GM19025 (cell line): Measurements from ENCODE around the gene OIP5.
"Not testable (repeated sequence)": the region's sequence is repeated elsewhere in the genome, so short reads cannot be mapped to it uniquely, and the experiment has no call there.

Experiments
- ATAC-seq: cut with Tn5 transposase; IDR thresholded peaks from one replicate; pipeline ENCODE4 v1.9.1; 2021; ENCODE audit warnings: mild to moderate bottlenecking, low read depth, moderate library complexity; ENCODE audit not compliant: unreplicated experiment

OIP5 gene

DNA sequence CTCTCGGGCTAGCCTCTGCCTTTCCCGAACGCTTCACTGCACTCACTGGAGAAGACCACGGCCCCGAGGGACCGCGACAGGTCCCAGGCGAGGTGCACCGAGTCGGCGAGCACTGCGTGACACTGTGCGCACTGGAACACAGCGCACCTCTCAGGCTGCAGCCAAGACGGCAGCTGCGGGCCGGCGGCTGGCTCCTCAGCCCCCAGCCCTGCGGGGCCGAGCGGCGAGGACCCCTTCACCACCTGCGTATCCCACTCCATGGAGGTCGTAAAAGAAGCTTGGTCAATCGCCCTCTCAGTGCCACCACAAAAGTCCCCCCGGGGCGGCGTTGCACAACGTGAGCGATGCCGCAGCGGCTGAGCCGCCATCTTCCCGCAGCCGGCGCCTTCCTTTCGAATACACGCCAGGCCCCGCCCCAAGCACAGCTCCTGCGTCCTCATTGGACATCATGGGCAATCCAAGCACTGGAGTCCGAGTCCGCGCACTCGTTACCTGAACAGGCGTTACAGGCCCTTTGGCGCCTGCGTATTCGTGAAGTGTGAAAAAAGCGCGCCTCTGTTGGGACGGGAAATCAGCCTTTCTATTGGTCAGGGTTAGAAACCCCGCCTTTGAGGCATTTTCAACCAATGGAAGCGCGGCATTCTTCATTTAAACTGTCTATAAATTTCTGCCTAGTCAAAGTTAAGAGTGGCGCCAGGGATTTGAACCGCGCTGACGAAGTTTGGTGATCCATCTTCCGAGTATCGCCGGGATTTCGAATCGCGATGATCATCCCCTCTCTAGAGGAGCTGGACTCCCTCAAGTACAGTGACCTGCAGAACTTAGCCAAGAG lies at the start of gene OIP5, which contains the start of gene NUSAP1:
Gene OIP5, minus strand, starts transcription at position 398 of the 832 bp plus-strand sequence. Its CDS starts 30 bp downstream, at position 368.
Gene NUSAP1, plus strand, starts transcription at position 688 of the 832 bp plus-strand sequence. Its CDS starts 77 bp downstream, at position 765.
- ATAC-seq: peak; percentile 86

DNA sequence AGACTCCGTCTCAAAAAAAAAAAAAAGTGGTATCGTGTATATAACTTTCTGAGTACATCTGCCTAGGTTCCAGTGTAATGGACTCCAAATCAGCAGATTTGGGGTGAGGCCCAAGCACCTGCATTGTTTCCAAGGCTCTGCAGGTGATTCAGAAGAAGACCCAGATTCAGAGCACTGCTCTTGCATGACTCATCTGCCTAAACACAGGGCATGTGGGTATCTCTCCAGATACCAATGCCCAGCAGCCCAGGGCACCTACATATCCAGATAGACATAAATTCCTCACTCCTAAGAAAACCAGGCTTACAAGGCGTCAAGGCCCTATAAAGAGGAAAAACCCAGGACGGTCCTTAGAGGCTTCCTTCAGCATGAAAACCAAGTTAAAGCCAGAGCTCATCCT lies 45.6 kb upstream of the OIP5 start:
- no peak for ATAC-seq

DNA sequence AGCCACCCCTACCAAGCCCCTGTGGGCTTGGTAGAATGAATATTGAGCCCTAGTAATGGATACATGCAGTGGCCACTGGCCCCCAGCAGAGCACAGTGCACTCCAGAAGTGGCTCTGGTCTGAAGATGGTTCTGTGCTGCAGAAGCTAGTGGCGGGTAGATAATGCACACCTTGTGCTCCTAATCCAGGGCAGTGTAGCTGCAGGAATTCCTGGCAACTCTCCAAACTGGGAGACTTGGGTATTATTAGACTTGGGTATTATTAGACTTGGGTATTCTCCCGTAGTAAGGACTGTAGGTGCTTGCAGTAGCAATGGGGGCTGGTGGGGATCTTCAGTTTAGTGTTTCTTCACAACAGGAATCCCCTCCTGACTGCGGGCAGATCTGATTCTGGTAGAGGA lies 35.0 kb upstream of the OIP5 start:
- ATAC-seq: no peak

DNA sequence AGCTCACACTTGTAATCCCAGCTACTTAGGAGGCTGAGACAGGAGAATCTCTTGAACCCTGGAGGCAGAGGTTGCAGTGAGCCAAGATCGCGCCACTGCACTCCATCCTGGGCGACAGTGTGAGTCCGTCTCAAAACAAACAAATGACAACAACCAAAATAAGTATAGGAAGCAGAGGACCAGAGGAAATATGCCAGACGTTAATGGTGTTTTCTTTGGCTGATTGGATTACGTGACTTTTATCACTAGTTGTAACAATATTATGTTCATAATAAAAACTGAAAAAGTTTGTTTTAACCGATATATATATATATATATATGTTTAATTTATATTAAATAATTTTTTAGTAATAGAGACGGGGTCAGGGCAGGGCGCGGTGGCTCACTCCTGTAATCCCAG lies 22.0 kb upstream of the OIP5 start:
- no peak for ATAC-seq

DNA sequence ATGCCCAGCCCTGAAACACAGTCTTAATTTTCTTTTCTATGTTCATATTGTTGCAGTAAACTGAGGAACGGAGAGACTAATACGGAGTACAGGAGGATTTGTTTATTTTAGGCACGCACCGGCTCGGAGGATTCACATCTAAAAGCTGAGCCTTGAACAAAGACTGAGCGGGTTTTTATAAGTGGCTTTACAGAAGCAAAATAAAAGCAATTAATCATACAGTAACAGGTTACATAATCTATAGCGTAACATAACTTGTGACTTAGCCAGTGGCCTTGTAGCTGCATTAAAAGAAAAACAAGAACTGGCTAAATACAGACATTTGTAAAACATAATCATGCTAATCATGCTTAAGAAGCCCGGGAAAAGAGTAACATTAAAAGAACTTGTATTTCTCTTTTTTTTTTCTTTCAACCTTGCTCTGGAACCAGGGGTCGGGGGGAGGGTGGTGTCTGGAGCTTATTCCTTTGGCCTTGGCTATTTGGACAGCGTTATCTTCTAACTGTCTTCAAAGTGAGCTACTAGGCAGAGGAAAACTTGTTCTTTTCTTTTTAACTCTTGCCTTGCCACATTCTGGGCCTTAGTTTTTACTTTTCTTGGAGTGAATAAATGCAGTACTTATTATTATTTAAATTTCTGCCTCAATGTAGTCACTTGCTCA lies 17.8 kb upstream of the OIP5 start:
- no peak for ATAC-seq

DNA sequence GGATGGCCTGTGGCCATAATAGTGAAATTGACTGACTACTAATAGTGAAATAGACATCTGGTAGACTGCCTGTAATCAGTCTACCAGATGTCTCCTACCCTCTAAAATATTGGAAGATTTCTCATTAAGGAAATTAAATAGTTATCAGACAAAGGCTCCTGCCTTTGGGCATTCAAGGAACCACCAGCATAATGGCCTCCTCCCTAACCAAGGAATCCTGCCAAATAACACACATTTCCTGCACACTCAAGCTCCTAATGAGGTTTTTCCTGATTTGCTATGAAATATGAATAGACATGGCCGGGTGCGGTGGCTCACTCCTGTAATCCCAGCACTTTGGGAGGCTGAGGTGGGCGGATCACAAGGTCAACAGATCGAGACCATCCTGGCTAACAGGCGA lies 14.8 kb upstream of the OIP5 start:
- no peak for ATAC-seq

DNA sequence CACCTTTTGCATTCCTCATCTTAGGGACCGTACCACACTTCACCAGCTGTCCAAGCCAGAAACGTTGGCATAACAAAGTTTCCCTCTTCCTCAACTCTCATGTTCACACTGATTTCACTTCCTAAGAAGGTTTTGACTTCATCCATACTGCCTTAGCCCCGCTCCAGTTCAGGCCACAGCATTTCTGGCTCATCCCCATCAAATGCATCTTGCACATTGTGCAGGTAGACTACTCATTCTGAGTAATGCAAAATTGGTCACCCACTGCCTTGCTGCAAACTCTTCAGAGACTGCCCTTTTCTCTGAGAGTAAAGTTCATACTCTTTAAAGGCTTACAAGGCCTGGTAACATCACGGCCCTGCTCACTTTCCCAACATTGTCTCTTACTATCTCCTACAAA lies 9.1 kb upstream of the OIP5 start:
- ATAC-seq: no peak

DNA sequence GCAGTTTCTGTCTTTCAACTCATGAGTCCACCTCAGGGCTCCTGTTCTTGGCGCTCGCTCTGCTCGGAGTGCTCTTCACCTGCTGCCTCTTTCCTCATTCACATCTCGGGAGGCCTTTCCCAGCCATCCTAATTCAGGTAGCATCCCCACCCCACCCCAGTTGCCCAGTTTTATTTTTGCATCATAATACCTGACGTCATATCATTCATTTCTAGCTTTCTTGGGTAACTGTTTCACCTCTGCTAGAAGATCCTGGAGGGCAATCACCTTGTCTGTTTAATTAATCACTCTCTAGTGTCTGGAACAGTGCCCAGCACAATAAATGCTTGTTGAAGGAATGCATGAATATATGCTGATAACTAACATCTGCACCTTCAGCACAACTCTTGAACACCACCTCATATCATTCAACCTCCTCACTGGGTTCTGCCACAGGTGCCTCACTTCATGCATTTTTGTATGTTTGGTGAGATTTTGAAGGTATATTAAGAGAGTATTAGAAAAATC lies 7.9 kb upstream of the OIP5 start:
- no peak for ATAC-seq

DNA sequence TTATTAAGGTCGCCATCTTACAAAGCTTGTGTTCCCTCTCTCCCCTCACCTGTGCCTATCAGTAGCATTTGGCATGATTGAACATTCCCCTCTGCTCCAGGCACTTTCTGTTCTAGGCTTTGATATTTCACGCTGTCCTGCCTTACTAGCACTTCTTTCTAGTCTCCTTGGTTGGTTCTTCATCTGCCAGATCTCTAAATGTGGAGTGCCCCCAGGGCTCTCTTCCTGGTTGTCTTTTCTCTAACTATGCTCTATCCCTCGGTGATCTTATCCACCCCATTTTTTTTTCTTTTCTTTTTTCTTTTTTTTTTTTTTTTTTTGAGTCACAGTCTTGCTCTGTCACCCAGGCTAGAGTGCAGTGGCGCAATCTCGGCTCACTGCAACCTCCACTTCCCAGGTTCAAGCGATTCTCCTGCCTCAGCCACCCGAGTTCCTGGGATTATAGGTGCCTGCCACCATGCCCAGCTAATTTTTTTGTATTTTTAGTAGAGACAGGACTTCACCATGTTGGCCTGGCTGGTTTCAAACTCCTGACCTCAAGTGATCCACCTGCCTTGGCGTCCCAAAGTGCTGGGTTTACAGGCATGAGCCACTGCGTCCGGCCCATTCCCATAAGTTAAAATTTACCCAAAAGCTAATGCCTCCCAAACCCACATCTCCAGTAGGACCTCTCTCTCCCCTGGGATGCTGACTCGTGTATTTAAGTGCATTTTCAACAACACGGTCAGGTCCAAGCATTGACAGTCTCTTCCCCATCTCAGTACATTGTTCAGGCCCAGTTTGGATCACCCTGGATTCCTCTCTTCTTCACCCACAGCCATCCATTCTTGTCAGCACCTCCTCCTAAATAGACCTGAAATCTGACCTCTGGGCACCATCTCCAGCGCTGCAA lies 5.5 kb upstream of the OIP5 start:
- no peak for ATAC-seq

DNA sequence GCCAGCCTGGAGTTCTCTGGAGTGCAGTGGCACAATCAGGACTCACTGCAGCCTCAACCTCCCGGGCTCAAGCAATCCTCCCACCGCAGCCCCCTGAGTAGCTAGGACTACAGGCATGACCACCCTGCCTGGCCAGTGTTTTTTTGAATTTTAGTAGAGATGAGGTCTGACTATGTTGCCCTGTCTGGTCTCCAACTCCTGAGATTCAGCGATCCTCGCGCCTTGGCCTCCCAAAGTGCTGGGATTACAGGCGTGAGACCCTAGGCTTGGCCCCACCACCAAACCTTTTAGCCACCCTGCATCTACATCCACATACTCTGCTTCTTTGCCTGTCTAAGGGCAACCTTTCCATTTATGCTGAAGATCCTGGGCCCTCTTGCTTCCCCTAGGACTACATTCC lies 4.7 kb upstream of the OIP5 start:
- ATAC-seq: no peak

DNA sequence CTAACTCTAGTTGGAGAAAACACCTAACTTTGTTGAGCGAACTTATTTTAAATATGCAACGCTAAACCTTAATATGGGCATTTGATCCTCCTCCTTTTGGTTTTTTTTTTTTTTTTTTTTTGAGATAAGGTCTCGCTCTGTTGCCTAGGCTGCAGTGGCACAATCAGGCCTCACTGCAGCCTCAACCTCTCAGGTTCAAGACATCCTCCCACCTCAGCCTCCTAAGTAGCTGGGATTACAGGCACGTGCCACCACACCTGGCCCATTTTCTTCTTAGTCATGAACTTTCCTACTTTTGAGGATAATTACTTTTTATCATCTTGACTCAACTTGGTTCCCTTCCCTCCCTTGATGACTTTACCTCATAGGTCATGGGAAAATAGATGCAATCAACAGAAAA lies 4.2 kb upstream of the OIP5 start:
- ATAC-seq: no peak

DNA sequence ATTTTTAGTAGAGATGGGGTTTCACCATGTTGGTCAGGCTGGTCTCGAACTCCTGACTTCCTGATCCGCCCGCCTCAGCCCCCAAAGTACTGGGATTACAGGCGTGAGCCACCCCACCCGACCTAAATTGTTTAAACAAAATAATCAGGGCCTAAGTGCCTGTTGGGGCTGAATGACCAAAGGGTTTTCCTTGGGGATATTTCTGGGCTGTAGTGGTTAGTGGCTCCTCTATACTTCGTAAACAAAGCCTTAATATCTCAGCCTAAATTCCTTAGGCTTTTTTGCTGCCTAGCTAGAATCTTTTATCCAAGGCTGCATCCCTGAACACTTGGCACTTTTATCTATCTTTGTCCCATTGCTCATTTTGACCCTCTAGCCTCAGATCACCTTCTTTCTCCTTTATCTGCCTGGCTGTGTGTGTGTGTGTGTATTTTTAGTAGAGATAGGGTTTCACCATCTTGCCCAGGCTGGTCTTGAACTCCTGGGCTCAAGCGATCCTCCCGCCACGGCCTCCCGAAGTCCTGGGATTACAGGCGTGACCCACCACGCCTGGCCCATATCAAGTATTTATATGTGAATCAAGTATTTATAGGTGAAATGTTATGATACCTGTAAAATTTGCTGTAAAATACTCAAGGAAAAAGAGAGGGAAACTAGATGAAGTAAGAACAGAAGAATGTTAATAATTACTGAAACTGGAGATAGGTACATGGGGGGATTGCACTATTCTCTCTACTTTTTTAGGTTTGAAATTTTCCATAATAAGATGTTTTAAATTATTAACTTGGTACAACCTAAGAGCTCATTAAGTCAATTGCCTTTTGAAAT lies 2.1 kb upstream of the OIP5 start:
- ATAC-seq: no peak

DNA sequence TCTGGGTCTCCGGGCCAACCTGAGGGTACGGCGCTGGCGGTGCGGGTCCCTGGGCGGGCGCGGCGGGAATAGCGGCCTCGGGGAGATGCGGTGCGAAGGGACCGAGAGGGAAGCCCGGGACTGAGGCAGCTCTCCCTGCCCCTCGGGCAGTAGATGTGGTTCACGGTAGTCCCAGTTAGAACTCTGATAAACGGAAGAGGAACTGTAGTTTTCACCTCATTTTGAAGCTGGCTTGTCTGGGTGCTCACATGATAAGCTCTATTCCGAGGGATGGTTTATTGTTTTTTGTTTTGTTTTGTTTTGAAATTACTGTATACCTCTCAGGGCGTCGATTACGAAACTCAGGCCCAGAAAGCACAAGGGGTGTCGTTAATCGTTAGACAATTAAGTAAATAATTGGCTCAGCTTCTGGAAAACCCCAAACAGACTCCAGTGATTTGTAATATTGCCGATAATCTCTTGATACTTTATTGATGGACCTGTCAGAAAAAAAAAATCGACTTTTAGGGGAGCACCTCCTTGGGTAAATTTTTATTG lies 703 bp upstream of the OIP5 start:
- peak; percentile 19 for ATAC-seq

DNA sequence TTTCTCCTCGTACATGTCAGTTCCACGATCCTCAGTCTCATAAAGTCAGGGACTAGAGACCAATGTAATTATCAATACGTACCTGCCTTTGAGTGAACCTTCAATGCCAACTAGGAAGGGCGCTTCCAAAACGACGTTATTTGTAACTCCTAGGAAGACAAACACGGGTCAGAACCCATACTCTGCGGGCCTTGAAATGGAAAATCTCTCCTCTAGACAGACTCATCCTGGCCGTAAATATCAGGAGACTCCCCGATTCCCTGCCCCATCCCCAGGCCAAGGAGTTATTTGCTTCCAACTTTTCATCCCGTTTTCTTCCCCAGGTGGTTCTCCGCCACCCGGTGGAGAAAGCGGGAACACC lies 578 bp downstream of the OIP5 start:
- ATAC-seq: no peak

DNA sequence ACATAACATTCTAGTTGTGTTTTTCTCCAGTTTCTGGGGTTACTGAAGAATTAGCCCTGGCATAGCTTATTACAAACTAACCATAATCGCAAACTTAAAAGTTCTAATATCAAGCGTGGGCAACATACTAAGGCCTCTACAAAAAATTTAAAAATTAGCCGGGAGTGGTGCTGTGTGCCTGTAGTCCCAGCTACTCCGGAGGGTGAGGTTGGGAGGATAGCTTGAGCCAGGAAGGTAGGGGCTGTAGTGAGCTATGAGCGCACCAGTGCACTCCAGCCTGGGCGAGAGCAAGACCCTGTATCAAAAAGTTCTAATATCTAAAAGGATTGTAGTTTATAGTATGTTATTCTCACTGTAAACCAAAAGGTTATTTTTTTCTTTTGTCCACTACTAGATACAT lies 1.1 kb downstream of the OIP5 start:
- no peak for ATAC-seq

DNA sequence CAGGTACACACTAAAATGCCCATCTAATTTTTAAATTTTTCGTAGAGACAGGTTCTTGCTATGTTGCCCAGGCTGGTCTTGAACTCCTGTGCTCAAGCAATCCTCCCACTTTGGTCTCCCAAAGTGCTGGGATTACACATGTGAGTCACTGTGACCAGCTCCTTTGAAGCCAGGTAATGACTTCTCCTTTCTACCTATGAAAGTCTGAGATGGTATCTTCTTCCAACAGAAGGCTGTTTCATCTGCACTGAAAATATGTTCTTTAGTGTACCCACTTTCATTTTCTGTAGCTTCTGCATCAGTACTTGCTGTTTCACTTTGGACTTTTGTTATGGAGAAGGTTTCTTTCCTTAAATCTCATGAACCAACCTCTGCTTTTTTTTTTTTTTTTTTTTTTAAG lies 8.8 kb downstream of the OIP5 start:
- ATAC-seq: peak; percentile 64

DNA sequence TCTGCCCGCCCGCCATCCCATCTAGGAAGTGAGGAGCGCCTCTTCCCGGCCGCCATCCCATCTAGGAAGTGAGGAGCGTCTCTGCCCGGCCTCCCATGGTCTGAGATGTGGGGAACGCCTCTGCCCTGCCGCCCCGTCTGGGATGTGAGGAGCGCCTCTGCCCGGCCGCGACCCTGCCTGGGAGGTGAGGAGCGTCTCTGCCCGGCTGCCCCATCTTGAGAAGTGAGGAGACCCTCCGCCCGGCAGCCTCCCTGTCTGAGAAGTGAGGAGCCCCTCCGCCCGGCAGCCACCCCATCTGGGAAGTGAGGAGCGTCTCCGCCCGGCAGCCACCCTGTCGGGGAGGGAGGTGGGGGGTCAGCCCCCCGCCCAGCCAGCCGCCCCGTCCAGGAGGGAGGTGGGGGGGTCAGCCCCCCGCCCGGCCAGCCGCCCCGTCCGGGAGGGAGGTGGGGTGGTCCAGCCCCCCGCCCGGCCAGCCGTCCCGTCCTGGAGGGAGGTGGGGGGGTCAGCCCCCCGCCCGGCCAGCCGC lies 11.5 kb downstream of the OIP5 start:
- not testable (repeated sequence) for ATAC-seq

DNA sequence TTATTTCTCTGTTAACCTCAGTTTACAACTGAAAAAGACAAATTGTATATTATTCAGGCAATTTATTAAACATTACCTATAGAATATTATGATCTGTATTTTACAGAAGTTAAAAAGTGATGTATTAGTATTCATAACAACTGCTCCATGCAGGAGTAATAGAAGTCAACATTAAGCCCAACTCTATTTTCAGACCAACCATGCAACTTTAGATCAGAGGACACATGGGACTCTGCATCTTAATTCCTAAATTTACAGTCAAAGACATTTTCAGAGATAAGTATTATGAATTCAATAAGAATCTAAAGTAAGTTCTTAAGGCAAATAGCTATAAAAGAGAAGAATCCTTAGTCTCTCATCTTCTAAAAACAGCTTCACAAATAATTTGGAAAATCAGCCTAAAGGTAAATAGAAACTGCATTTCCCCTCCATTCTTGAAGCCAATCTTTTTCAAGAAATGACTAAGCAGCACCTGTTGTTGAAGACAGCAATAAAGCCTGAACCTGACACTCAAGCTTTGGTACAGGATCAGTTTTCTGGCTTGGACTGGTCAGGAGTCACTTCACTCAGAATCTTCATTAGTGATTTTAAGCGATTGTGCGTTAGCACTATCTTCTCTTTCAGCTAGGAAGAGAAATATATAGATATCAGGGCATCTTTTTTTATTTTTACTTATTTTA lies 23.0 kb downstream of the OIP5 start:
- no peak for ATAC-seq

DNA sequence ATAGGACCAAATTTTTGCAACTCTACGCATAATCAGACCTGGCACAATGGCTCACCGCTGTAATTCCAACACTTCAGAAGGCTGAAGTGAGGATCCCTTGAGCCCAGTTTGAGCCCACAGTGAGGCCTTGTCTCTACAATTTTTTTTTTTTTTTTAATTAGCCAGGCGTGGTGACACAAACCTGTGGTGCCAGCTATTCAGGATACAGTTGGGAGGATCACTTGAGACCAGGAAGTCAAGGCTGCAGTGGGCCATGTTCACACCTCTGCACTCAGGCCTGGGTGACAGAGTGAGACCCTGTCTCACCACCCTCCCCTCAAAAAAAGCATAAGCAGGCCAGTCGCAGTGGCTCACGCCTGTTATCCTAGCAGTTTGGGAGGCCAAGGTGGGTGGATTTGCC lies 24.7 kb downstream of the OIP5 start:
- ATAC-seq: no peak
